ENCODE measurements around the gene LMX1A. TPM values are rescaled to one million over a fixed set of nuclear protein-coding genes. Genes with fewer than 3 reads are reported as not detected.

The LMX1A gene
- total and polyA plus RNA-seq, 2 donors (not counting 1 experiment from before 2014, with no cell fraction given), result not detected

DNA sequence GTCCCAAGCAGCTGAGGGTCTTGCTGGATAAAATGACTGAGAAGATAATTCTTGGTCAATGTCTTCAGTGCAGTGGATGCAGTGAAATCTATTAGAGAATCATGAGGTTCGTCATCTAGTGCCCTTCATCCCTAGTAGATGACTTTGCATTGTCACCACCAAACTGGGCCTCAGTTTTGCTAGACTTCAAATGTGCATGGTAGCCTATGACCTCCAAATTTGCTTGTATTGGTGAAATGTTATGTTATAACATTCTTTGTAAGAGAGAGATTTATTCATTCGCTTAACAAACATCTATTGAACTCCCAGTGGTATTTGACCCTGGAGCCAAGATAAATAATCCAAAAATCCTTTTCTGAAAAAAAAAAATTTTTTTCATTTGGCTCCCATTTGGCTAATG lies 183.8 kb downstream of the LMX1A start:
- Histone ChIP-seq H3K4me2 (replicated peaks; ENCODE audit: low read depth, low read length, poor library complexity, severe bottlenecking) (no peak overlapping the region), H3K9me3 (ENCODE audit: control extremely low read depth in 1 of 3, control insufficient read depth in 2 of 3, insufficient read depth in 1 of 3, low read length in 2 of 3) (no peaks in the 10 kb centered on the region), H3K36me3 (replicated peaks in 1 of 2; ENCODE audit: control extremely low read depth in 1 of 2, control insufficient read depth in 1 of 2, extremely low read depth in 1 of 2, insufficient read depth in 2 of 2, low read length in 1 of 2) (no peaks in the 10 kb centered on the region), H4K20me1 (ENCODE audit: control insufficient read depth, insufficient read depth, low read length, poor library complexity, severe bottlenecking) (no peaks in the 10 kb centered on the region), H3K4me1 (ENCODE audit: control insufficient read depth in 2 of 2, insufficient read depth in 2 of 2, low read length in 2 of 2) (no peaks in the 10 kb centered on the region), H3K27ac (ENCODE audit: low read length in 2 of 2) (no peak overlapping the region), H3K9ac (ENCODE audit: low read length) (no peak overlapping the region), H3K79me2 (ENCODE audit: control insufficient read depth, insufficient read depth, low read length) (no peaks in the 10 kb centered on the region), H3K27me3 (replicated peaks in 1 of 4; ENCODE audit: control extremely low read depth in 1 of 4, control insufficient read depth in 3 of 4, insufficient read depth in 4 of 4, low read length in 3 of 4) (peaks cover 0 to 2% (median 0%) of the 10 kb centered on the region in 4 experiments), H3K4me3 (ENCODE audit: control extremely low read depth in 1 of 5, extremely low read depth in 1 of 5, insufficient read depth in 1 of 5, low read depth in 2 of 5, low read length in 4 of 5) (no peak overlapping the region), H2AFZ (ENCODE audit: insufficient read depth, low read depth, low read length, poor library complexity, severe bottlenecking) (no peak overlapping the region)
- Mint-ChIP-seq H3K27ac (no peak overlapping the region), H3K4me3 (no peak overlapping the region), H3K27me3 (peaks cover 8% of the 10 kb centered on the region), H3K9me3 (ENCODE audit: insufficient read depth) (no peaks in the 10 kb centered on the region), H3K4me1 (no peaks in the 10 kb centered on the region)
- intact Hi-C loops (cut with micrococcal nuclease), result no loop called here
- WGBS (ENCODE audit: insufficient coverage), result no CpG with 5 or more reads among the region's 2 CpGs
- POLR2A ChIA-PET, result no interaction called here
- CTCF ChIA-PET, result no interaction called here
- ATAC-seq (ENCODE audit: low read depth) (no peak), DNase-seq (no peak)
- TF ChIP-seq, protein P1, sequence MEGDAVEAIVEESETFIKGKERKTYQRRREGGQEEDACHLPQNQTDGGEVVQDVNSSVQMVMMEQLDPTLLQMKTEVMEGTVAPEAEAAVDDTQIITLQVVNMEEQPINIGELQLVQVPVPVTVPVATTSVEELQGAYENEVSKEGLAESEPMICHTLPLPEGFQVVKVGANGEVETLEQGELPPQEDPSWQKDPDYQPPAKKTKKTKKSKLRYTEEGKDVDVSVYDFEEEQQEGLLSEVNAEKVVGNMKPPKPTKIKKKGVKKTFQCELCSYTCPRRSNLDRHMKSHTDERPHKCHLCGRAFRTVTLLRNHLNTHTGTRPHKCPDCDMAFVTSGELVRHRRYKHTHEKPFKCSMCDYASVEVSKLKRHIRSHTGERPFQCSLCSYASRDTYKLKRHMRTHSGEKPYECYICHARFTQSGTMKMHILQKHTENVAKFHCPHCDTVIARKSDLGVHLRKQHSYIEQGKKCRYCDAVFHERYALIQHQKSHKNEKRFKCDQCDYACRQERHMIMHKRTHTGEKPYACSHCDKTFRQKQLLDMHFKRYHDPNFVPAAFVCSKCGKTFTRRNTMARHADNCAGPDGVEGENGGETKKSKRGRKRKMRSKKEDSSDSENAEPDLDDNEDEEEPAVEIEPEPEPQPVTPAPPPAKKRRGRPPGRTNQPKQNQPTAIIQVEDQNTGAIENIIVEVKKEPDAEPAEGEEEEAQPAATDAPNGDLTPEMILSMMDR (IDR thresholded peaks at IDR 0.05), result no peak
- no peak for TF ChIP-seq EZH2 (IDR thresholded peaks at IDR 0.05; ENCODE audit: borderline replicate concordance, insufficient read depth, low read depth, low read length, poor library complexity, severe bottlenecking)

DNA sequence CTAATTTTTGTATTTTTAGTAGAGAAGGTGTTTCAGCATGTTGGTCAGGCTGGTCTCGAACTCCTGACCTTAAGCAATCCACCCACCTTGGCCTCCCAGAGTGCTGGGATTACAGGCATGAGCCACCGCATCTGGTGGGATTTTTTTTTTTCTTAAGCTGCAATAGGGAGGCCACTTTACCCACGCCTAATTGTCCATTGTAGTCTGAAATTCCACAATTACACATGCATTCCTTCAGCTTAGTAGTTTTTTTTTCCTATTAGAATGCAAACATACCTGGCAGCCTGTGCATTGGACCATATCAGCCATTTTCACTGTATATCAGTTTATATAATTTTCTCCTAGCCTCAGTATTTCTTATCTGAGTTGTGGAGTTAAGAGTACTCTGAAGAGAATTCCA lies 186.8 kb downstream of the LMX1A start:
- no peaks in the 10 kb centered on the region for H3K4me1 ChIP-seq (ENCODE audit: control insufficient read depth in 2 of 2, insufficient read depth in 2 of 2, low read length in 2 of 2)
- intact Hi-C loops (cut with micrococcal nuclease), result no loop called here
- H3K4me1 Mint-ChIP-seq, result no peaks in the 10 kb centered on the region
- CTCF ChIA-PET, result no interaction called here
- H3K9me3 Mint-ChIP-seq (ENCODE audit: insufficient read depth), result no peaks in the 10 kb centered on the region
- no peaks in the 10 kb centered on the region for H4K20me1 ChIP-seq (ENCODE audit: control insufficient read depth, insufficient read depth, low read length, poor library complexity, severe bottlenecking)
- whole genome bisulfite sequencing (ENCODE audit: insufficient coverage), result no CpG with 5 or more reads among the region's 3 CpGs
- no peak overlapping the region for H3K4me3 Mint-ChIP-seq
- TF ChIP-seq, protein P1 (IDR thresholded peaks at IDR 0.05), result no peak
- no peak for TF ChIP-seq EZH2 (IDR thresholded peaks at IDR 0.05; ENCODE audit: borderline replicate concordance, insufficient read depth, low read depth, low read length, poor library complexity, severe bottlenecking)
- no peak overlapping the region for H3K9ac ChIP-seq (ENCODE audit: low read length)
- ATAC-seq (ENCODE audit: low read depth), result no peak
- POLR2A ChIA-PET, result no interaction called here
- H3K4me3 ChIP-seq (ENCODE audit: control extremely low read depth in 1 of 5, extremely low read depth in 1 of 5, insufficient read depth in 1 of 5, low read depth in 2 of 5, low read length in 4 of 5), result no peak overlapping the region
- no peak overlapping the region for H3K27ac ChIP-seq (ENCODE audit: low read length in 2 of 2)
- H3K27me3 Mint-ChIP-seq, result peaks cover 8% of the 10 kb centered on the region
- H3K79me2 ChIP-seq (ENCODE audit: control insufficient read depth, insufficient read depth, low read length), result no peaks in the 10 kb centered on the region
- no peak overlapping the region for H3K27ac Mint-ChIP-seq
- no peak for DNase-seq
- H3K36me3 ChIP-seq (replicated peaks in 1 of 2; ENCODE audit: control extremely low read depth in 1 of 2, control insufficient read depth in 1 of 2, extremely low read depth in 1 of 2, insufficient read depth in 2 of 2, low read length in 1 of 2), result no peaks in the 10 kb centered on the region
- H3K27me3 ChIP-seq (replicated peaks in 1 of 4; ENCODE audit: control extremely low read depth in 1 of 4, control insufficient read depth in 3 of 4, insufficient read depth in 4 of 4, low read length in 3 of 4), result peaks cover 0 to 2% (median 0%) of the 10 kb centered on the region in 4 experiments
- H3K9me3 ChIP-seq (ENCODE audit: control extremely low read depth in 1 of 3, control insufficient read depth in 2 of 3, insufficient read depth in 1 of 3, low read length in 2 of 3), result no peaks in the 10 kb centered on the region
- H3K4me2 ChIP-seq (replicated peaks; ENCODE audit: low read depth, low read length, poor library complexity, severe bottlenecking), result no peak overlapping the region
- no peak overlapping the region for H2AFZ ChIP-seq (ENCODE audit: insufficient read depth, low read depth, low read length, poor library complexity, severe bottlenecking)

Measured in B cell (primary cell).